Right hindlimb (tissue), 1 donor: ENCODE data around the gene RIPPLY2.
"Not testable (repeated sequence)": the region's sequence is repeated elsewhere in the genome, so short reads cannot be mapped to it uniquely, and the experiment has no call there.

Experiments
- DNase-seq: peaks from one replicate; pipeline ENCODE4 v3.0.0-alpha.2; 2018

Gene RIPPLY2

GRCh38 chr6:83853178-83854000 is at the start of gene RIPPLY2:
RIPPLY2 (plus strand) TSS chr6:83853360; CDS start chr6:83853417, 57 bp downstream.
- peak; percentile 55 for DNase-seq

- DNase-seq = not testable (repeated sequence)
Measured at GRCh38 chr6:83803492-83803891, 49.7 kb upstream of the RIPPLY2 start.

GRCh38 chr6:83804886-83805285 is 48.3 kb upstream of the RIPPLY2 start:
- no peak for DNase-seq

- no peak for DNase-seq
Measured at GRCh38 chr6:83808005-83808404, 45.2 kb upstream of the RIPPLY2 start.

DNA sequence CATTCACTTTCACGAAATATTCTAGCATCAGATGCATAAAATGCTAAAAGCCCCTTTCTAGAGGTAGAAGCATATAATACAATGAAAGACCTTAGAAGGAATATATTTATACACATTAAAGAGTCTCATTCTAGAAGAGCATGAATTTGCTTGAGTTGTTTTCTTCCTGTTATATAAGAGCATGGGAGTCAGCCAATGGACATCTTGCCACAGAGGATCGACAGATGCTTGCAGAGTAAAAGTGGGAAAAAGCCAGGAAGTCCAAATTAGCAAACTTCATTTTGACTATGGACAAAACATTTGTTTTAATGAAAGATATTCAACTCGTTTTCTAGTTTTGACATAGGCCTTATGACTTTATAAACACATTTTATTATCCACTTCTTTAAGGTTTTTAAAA is 44.2 kb upstream of the RIPPLY2 start:
- DNase-seq = no peak

GRCh38 chr6:83812595-83812994 is 40.6 kb upstream of the RIPPLY2 start:
- DNase-seq = no peak

- no peak for DNase-seq
Measured at GRCh38 chr6:83815631-83816272, 37.4 kb upstream of the RIPPLY2 start.

DNA sequence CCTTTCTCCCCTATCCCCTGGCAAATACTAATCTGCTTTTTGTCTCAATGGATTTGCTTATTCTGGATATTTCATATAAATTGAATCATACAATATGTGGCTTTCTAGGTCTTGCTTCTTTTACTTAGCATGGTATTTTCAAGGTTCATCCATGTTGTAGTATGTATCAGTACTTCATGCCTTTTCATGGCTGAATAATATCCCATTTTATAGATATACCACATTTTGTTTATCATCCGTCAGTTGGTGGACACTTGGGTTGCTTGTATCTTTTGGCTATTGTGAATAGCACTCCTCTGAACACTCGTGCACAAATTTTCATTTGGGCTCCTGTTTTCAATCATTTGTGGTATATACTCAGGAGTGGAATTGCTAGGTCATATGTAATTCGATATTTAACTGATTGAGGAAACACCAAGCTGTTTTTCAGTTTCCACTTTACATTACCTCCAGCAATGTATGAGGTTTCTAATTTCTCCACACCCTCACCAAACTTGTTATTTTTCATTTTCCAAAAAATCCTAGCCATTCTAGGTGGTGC is 30.5 kb upstream of the RIPPLY2 start:
- no peak for DNase-seq

DNA sequence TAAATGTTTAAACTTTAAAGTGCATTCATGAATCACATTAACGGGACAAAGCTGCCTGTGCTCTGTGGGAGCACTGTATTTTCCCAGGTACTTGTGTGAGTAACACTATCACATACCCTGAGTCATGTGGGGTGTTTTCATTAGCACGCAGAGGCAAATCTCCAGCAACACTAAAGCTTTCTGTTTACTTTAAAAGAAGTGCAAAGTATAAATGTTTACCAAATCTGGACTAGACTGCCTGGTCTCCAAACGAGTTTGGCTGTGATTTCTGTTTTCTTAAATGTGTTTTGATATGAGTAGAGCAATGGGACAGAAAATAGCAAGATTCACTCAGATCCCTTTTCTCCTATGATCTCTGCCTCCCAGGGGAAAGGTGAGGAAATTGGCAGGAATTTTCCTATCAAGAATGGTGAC is 28.8 kb upstream of the RIPPLY2 start:
- no peak for DNase-seq

- DNase-seq = no peak
Measured at GRCh38 chr6:83824831-83825230, 28.3 kb upstream of the RIPPLY2 start.

- no peak for DNase-seq
Measured at GRCh38 chr6:83827050-83827449, 26.1 kb upstream of the RIPPLY2 start.

- DNase-seq = no peak
Measured at GRCh38 chr6:83838727-83839126, 14.4 kb upstream of the RIPPLY2 start.

DNA sequence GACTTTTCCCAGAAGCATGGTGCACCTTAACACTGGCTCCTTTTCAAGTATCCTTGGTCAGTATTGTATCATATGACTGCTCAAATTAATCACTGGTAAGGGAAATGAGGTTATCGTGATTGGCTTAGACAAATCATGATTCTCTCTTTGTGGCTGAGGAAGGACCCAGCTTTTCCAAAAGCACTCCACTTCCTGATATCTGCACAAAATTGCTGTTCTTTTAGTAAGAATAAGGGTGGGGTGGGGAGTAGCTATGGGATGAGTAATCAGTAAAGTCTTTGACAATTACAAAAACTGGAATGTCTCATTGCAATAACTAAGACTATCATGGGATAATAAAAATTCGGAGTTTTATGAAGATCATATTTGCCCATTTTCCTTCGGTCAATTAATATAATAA is 9.0 kb upstream of the RIPPLY2 start:
- DNase-seq = no peak

DNA sequence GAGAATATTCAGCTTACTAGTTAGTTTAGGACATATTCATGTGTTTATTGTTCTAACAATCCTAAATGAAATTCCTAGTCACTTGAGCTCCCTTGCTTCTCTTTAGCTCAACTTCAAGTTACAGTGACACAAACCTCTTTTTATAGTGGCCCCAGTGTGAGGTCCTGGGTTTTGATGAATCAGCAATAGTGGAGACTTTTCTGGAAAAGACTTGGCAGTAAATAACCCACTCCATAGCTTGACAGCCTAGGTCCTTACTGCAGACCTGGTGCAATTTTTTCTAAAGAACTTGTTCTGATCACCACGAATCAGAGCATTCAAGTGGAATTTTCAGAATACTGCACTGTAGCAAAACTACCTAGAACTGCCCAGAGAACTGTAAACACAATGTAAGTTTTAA is 6.9 kb upstream of the RIPPLY2 start:
- no peak for DNase-seq

DNA sequence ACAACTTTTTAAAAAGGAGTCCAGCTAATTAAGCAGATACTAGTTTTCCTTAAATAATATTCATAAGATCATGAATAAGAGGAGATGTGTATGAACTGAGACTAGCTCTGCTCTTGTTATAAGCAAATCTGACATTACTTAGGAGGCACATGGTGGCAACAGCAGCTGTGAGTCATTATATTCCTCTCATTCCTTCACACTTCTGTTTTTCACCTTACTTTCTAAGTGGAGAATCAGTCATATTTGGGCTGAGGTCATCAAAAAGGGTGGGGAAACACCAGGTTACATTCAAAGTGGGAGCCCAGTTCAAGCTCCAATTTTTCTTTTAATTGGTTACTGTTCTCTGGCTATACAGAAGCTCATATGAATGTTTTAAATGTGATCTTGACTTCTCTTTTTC is 6.0 kb upstream of the RIPPLY2 start:
- DNase-seq = no peak

DNA sequence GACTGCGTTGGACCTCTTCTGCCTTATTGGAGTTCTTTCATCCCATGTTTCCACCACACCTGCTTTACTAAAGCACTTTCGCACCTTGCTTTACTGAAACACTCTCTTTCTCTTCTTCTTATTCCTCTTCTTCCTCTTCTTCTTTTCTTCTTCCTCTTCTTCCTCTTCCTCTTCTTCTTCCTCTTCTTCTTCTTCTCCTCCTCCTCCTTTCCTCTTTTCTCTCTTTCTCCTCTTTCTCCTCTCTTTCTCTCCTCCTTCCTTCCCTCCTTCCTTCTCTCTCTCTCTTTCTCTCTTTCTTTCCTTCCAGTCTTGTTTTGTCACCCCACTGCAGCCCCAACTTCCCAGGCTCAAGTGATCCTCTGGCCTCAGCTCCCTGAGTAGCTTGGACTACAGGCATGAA is 4.0 kb upstream of the RIPPLY2 start:
- DNase-seq = no peak

DNA sequence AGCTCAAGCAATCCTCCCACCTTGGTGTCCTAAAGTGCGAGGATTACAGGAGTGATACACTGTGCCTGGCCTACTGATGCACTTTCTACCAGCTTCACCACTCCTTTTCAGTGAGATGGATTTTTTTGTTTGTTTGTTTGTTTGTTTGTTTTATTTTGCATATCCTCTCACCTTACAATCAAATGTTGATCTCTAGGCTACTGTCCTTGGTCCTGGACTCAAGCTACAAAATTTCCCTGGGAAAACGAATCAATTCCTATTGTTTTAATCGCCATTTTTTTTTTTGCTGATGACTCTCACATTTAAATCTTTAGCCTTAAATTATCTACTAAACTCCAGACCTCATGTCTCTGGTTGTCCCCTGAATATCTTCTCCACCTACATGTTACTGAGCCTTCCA is 3.5 kb upstream of the RIPPLY2 start:
- no peak for DNase-seq

DNA sequence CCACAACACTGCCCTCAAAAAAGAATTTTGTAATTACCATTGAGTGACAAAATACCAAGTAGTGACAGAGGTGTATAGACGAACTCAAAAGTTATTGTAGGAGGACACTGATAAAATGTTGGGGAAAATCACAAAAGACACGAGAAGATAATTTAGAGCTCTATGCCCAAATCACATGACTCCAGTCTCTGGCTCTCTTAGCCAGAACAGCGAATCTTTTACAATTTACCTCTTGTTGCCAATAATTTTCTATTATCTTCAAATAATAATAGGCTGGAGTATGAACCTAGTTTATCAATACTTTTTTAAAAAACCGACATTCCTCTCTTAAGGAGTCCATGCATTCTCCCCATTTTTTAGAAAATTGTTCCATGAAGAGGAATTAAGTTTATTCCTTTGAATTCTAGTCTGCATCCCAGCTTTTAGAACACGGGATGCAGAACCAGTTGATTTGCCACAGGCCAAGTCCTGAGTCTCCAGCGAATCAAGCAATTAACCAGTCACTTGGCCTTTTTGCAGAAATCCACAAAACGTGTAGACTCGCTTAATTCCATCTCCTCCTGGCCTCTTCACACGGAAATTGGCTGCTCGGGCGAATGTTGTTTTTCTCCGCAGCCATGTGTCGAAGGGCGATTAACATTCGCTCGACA is 507 bp upstream of the RIPPLY2 start:
- DNase-seq = no peak

DNA sequence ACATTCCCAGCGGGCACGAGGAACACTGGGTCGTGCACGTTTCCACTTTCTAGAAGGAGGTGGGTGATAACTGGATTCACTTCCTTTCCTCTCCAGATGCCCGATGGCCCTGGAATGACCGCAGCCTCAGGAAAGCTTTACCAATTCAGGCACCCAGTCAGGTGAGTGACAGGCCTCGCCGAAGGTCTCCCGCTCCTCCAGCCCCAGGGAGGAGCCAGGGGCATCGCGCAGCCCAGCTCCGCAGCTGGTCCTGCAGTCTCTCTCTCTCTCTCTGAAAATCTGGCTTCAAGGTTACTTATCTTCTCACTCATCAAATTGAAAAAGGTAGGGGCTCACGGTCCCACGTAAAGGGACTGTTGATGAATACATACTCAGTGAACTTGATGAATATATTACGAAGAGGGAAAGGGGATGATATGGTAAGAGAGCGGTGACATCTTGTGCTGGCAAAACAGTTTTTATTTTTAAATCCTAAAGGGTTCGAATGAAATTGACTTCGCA is 891 bp downstream of the RIPPLY2 start:
- no peak for DNase-seq

- DNase-seq = no peak
Measured at GRCh38 chr6:83854766-83855165, 1.6 kb downstream of the RIPPLY2 start.

DNA sequence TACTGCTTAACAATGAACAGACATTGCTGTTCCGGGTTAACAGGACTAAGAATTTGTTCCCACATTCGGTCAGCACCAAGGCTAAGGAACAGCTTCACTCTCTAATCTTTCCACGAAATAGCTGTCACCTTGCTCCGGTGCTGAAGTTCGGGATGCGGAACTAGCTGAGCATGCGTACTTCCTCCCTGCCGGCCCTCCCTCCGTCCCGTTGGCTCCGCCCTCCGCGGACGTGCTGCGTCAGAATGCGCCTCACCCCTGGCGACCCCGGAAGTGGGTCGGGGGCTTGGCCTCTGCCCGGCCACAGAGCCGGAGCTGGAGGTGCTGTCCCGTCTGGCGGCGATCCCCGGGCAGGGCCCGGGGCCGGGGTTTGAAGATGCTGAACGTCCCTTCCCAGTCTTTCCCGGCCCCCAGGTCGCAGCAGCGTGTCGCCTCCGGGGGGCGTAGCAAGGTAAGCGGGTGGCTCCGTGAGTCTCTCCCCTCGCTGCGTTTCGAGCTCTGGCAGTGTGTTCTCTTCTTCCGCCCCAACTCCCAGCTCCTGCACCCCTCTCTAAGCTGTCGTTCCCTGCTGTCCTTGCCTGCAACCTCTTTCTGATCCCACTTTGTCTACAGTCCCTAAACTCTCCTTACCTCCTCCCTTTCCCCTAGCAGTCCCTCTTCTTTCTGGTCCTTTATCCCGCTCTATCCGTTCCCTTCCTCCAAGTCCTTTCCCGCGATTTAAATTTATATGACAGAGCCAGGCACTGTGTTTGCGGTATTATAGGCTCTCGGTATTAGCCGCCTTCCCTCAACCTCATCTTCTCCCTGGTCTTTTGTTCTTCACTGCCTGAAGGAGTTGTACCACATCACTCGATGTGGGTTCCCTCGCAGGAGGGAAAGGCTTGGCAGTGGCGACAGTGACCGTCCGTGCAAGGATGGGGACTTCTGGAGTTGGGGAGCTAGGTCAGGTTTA is 6.5 kb downstream of the RIPPLY2 start, which contains the start of gene CYB5R4:
Gene CYB5R4, plus strand, starts transcription at position 280 of the 949 bp plus-strand sequence. Its CDS starts 94 bp downstream, at position 374.
- DNase-seq = peak; percentile 96

GRCh38 chr6:83860359-83860755 is 7.2 kb downstream of the RIPPLY2 start:
- no peak for DNase-seq
